Adrenal gland (tissue), 5 donors: ENCODE measurements around the gene RRP1.

Source experiments
- CTCF ChIP-seq, 6 experiments: fragments of 450-650 bp in 4 of 6; fragments of 200-600 bp in 2 of 6; sonication (generic) in 1 of 6; IDR thresholded peaks; 1 replicate in 5 of 6; 2 replicates in 1 of 6; pipeline versions ENCODE4 v1.5.1 to v1.8.0; 2016 to 2021; ENCODE audit warnings: antibody characterized with exemption in 6 of 6, mild to moderate bottlenecking in 2 of 6, moderate library complexity in 1 of 6
- POLR2A ChIP-seq, 2 donors: fragments of 450-650 bp; IDR thresholded peaks; one replicate each; pipeline ENCODE4 v1.6.1; 2017; ENCODE audit warnings: antibody characterized with exemption in 2 of 2, mild to moderate bottlenecking in 2 of 2, moderate library complexity in 1 of 2
- donor health status: DM: no; HTN: no; CAD: no.

- TF ChIP-seq POLR2A (IDR thresholded peaks at IDR 0.05) (no peak), CTCF (IDR thresholded peaks at IDR 0.05) (no peak)
These were observed 23.7 kb downstream of the RRP1 start for GRCh38 chr21:43812957-43813655.
